ENCODE data around the gene C5orf22. TPM values are rescaled to one million over a fixed set of nuclear protein-coding genes. Genes with fewer than 3 reads are reported as not detected.
"Not testable (repeated sequence)": the region's sequence is repeated elsewhere in the genome, so short reads cannot be mapped to it uniquely, and the experiment has no call there.

Gene C5orf22
- total and polyA plus RNA-seq, 2 donors (not counting 3 experiments of a cell fraction or from before 2014, with no cell fraction given), result 11.7 to 27.5 TPM

DNA sequence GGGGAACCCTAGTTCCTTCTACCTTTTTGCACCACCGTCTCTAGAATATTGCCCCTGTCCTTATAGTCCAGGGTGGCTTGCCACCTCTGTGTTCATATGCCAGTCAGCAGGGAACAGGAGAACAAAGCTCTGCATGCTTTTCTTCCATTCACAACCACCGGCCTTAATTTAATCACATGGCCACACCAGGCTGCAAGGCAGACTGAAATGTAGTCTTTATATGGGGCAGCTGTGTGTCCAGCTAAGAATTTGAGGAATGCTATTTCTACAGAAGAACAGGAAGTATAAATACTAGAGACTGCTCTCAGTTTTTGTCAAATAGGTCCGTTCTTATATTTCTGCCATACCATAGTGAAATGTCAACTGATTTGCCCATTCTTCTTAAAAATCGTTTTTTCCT lies 5.8 kb downstream of the C5orf22 start:
- Histone ChIP-seq H3K79me2 (ENCODE audit: control insufficient read depth, insufficient read depth, low read length) (peaks cover 16% of the 10 kb centered on the region), H3K36me3 (ENCODE audit: control insufficient read depth in 2 of 2, extremely low read depth in 1 of 2, insufficient read depth in 2 of 2, low read length in 2 of 2) (peaks cover 17 to 20% of the 10 kb centered on the region in 2 experiments), H2AFZ (ENCODE audit: low read depth, low read length) (no peak overlapping the region), H4K20me1 (replicated peaks; ENCODE audit: control insufficient read depth, extremely low read depth, insufficient read depth, low read length) (no peaks in the 10 kb centered on the region), H3K9me3 (replicated peaks; ENCODE audit: control insufficient read depth, insufficient read depth, low read length) (no peaks in the 10 kb centered on the region), H3K4me3 (replicated peaks in 1 of 3; ENCODE audit: insufficient read depth in 1 of 3, low read depth in 1 of 3, low read length in 3 of 3) (no peak overlapping the region), H3K9ac (replicated peaks; ENCODE audit: extremely low read depth, insufficient read depth, low read length) (no peak overlapping the region), H3K4me2 (ENCODE audit: insufficient read depth, low read length) (no peak overlapping the region), H3K27ac (ENCODE audit: insufficient read depth, low read depth, low read length) (no peak overlapping the region), H3K27me3 (ENCODE audit: control insufficient read depth in 2 of 2, insufficient read depth in 2 of 2, low read length in 2 of 2) (no peaks in the 10 kb centered on the region), H3K4me1 (ENCODE audit: control insufficient read depth, extremely low read depth, insufficient read depth, low read length) (peaks cover 7% of the 10 kb centered on the region), H3K9me1 (replicated peaks; ENCODE audit: control insufficient read depth, extremely low read depth, insufficient read depth, low read length) (no peaks in the 10 kb centered on the region)
- intact Hi-C loops (cut with micrococcal nuclease) (no loop called here), dilution Hi-C loops (cut with MboI; ENCODE audit: extremely low pct_ligation_motif_present, low sequenced_read_pairs) (no loop called here)
- no TSS peak for BruUV-seq (replicated peaks)
- FAIRE-seq (no peak), DNase-seq (ENCODE audit: low read depth, low spot score) (no peak)
- ChIA-PET POLR2A (no interaction called here), CTCF (no interaction called here)
- no peak for TF ChIP-seq MYC (IDR thresholded peaks at IDR 0.05; ENCODE audit: low read depth, low read length)
- TF ChIP-seq FOS (IDR thresholded peaks at IDR 0.05; ENCODE audit: borderline replicate concordance, insufficient read depth, low read length), result no peak
- no peak for TF ChIP-seq GATA2 (IDR thresholded peaks at IDR 0.05; ENCODE audit: insufficient read depth, insufficient read length, low read depth, low read length)
- no peak for TF ChIP-seq JUN (IDR thresholded peaks at IDR 0.05; ENCODE audit: borderline replicate concordance, insufficient read depth, insufficient read length, low read depth)
- TF ChIP-seq POLR2AphosphoS5 (IDR thresholded peaks at IDR 0.05; ENCODE audit: insufficient read depth, low read depth, low read length), result no peak
- TF ChIP-seq, protein P1, sequence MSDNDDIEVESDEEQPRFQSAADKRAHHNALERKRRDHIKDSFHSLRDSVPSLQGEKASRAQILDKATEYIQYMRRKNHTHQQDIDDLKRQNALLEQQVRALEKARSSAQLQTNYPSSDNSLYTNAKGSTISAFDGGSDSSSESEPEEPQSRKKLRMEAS (IDR thresholded peaks at IDR 0.05; ENCODE audit: insufficient read depth, insufficient read length), result no peak
- TF ChIP-seq, protein P2, sequence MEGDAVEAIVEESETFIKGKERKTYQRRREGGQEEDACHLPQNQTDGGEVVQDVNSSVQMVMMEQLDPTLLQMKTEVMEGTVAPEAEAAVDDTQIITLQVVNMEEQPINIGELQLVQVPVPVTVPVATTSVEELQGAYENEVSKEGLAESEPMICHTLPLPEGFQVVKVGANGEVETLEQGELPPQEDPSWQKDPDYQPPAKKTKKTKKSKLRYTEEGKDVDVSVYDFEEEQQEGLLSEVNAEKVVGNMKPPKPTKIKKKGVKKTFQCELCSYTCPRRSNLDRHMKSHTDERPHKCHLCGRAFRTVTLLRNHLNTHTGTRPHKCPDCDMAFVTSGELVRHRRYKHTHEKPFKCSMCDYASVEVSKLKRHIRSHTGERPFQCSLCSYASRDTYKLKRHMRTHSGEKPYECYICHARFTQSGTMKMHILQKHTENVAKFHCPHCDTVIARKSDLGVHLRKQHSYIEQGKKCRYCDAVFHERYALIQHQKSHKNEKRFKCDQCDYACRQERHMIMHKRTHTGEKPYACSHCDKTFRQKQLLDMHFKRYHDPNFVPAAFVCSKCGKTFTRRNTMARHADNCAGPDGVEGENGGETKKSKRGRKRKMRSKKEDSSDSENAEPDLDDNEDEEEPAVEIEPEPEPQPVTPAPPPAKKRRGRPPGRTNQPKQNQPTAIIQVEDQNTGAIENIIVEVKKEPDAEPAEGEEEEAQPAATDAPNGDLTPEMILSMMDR (IDR thresholded peaks at IDR 0.05; ENCODE audit: extremely low read depth in 1 of 2, insufficient read depth in 1 of 2, low read depth in 1 of 2, low read length in 2 of 2), result no peak
- no peak for TF ChIP-seq POLR2A (IDR thresholded peaks at IDR 0.05; ENCODE audit: low read depth, low read length)
- TF ChIP-seq EZH2 (IDR thresholded peaks at IDR 0.05; ENCODE audit: borderline replicate concordance, low read depth, low read length, severe bottlenecking), result no peak

DNA sequence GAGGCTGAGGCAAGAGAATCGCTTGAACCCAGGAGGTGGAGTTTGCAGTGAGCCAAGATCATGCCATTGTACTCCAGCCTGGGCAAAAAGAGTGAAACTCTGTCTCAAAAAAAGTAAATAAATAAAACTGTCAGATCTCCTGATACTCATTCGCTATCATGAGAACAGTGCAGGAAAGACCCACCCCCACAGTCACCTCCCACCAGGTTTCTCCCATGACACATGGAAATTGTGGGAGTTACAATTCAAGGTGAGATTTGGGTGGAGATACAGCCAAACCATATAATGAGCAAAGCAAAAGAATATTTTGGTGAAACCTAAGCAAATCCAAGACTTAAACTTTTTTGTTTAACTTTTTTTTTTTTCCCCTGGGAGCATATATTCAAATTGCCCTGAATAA lies 17.0 kb downstream of the C5orf22 start:
- H4K20me1 ChIP-seq (replicated peaks; ENCODE audit: control insufficient read depth, extremely low read depth, insufficient read depth, low read length); H3K4me2 ChIP-seq (ENCODE audit: insufficient read depth, low read length); H3K9me3 ChIP-seq (replicated peaks; ENCODE audit: control insufficient read depth, insufficient read depth, low read length); H3K9ac ChIP-seq (replicated peaks; ENCODE audit: extremely low read depth, insufficient read depth, low read length); BruUV-seq (replicated peaks); CTCF ChIA-PET; FAIRE-seq; intact Hi-C loops (cut with micrococcal nuclease); H3K4me3 ChIP-seq (replicated peaks in 1 of 3; ENCODE audit: insufficient read depth in 1 of 3, low read depth in 1 of 3, low read length in 3 of 3); H3K79me2 ChIP-seq (ENCODE audit: control insufficient read depth, insufficient read depth, low read length); DNase-seq (ENCODE audit: low read depth, low spot score); H3K27ac ChIP-seq (ENCODE audit: insufficient read depth, low read depth, low read length); dilution Hi-C loops (cut with MboI; ENCODE audit: extremely low pct_ligation_motif_present, low sequenced_read_pairs); H3K4me1 ChIP-seq (ENCODE audit: control insufficient read depth, extremely low read depth, insufficient read depth, low read length); H3K27me3 ChIP-seq (ENCODE audit: control insufficient read depth in 2 of 2, insufficient read depth in 2 of 2, low read length in 2 of 2); H3K9me1 ChIP-seq (replicated peaks; ENCODE audit: control insufficient read depth, extremely low read depth, insufficient read depth, low read length); POLR2A ChIA-PET; H2AFZ ChIP-seq (ENCODE audit: low read depth, low read length): not testable (repeated sequence)
- peaks cover 12 to 18% of the 10 kb centered on the region in 2 experiments for H3K36me3 ChIP-seq (ENCODE audit: control insufficient read depth in 2 of 2, extremely low read depth in 1 of 2, insufficient read depth in 2 of 2, low read length in 2 of 2)
